SK-N-MC (cell line): ENCODE results near the gene KANSL1.
A peak's percentile ranks its signal among the peaks of the same experiment; 100 is the strongest.
"Not testable (repeated sequence)": the region's sequence is repeated elsewhere in the genome, so short reads cannot be mapped to it uniquely, and the experiment has no call there.

Experiments
- DNase-seq: peaks from one replicate; pipeline ENCODE4 v3.0.0-alpha.2; 2011; ENCODE audit warnings: low read depth, low spot score
- H3K27ac ChIP-seq: fragments of 200-600 bp; sonication (generic); 2 replicates; pipeline ENCODE4 v1.5.1; 2016; ENCODE audit warnings: mixed run types
- H3K36me3 ChIP-seq: fragments of 200-600 bp; sonication (generic); 2 replicates; pipeline ENCODE4 v1.6.1; 2017; ENCODE audit warnings: antibody characterized with exemption, low read length, mixed read lengths; ENCODE audit not compliant: insufficient read depth
- H3K4me3 ChIP-seq: fragments of 200-600 bp; sonication (generic); 2 replicates; pipeline ENCODE4 v1.5.1; 2016
- H3K9ac ChIP-seq: fragments of 200-600 bp; sonication (generic); 2 replicates; pipeline ENCODE4 v1.8.0; 2017; ENCODE audit warnings: mixed run types, mixed read lengths; ENCODE audit not compliant: insufficient read length
- H3K9me3 ChIP-seq: fragments of 200-600 bp; sonication (generic); 2 replicates; pipeline ENCODE4 v1.6.1; 2017; ENCODE audit warnings: low read depth, mild to moderate bottlenecking, antibody characterized with exemption, low read length, moderate library complexity, mixed read lengths
- EZH2 ChIP-seq: fragments of 200-600 bp; sonication (generic); IDR thresholded peaks from one replicate; pipeline ENCODE4 v1.6.1; 2017; ENCODE audit warnings: antibody characterized with exemption
- FOXP2 ChIP-seq: optimal IDR thresholded peaks from 2 replicates; pipeline ENCODE3; 2011; ENCODE audit warnings: mild to moderate bottlenecking, moderate library complexity; ENCODE audit not compliant: insufficient read depth; ENCODE audit errors: extremely low read length, control extremely low read depth
- POLR2AphosphoS5 ChIP-seq: IDR thresholded peaks from 2 replicates; pipeline ENCODE4 v1.6.1; 2012; ENCODE audit warnings: mild to moderate bottlenecking, low read depth, low read length, borderline replicate concordance

KANSL1 gene

GRCh38 chr17:46109603-46110189 is 83.5 kb downstream of the KANSL1 start:
- H3K36me3 ChIP-seq, result no peaks in the 10 kb centered on the region
- no peak for DNase-seq
- no peak overlapping the region for H3K4me3 ChIP-seq
- no peak overlapping the region for H3K27ac ChIP-seq
- TF ChIP-seq EZH2, result no peak
- TF ChIP-seq POLR2AphosphoS5, result no peak
- TF ChIP-seq FOXP2, result no peak
- no peak overlapping the region for H3K9ac ChIP-seq
- H3K9me3 ChIP-seq, result no peaks in the 10 kb centered on the region

- Histone ChIP-seq H3K9ac (no peak overlapping the region), H3K4me3 (no peak overlapping the region), H3K27ac (0 out of 2 replicates have a peak overlapping the region, but pooled peaks have one; percentile 9)
These were observed 84.6 kb downstream of the KANSL1 start for GRCh38 chr17:46108550-46109110.

GRCh38 chr17:46108120-46108519 is 85.1 kb downstream of the KANSL1 start:
- DNase-seq, result no peak
- H3K9me3 ChIP-seq, result no peaks in the 10 kb centered on the region
- TF ChIP-seq EZH2, result no peak
- TF ChIP-seq POLR2AphosphoS5, result no peak
- no peak for TF ChIP-seq FOXP2
- H3K4me3 ChIP-seq, result no peak overlapping the region
- no peak overlapping the region for H3K9ac ChIP-seq
- H3K27ac ChIP-seq, result no peak overlapping the region
- H3K36me3 ChIP-seq, result no peaks in the 10 kb centered on the region

More at GRCh38 chr17:46108550-46109110, 84.6 kb downstream of the KANSL1 start:
- TF ChIP-seq POLR2AphosphoS5, result no peak
- no peak for TF ChIP-seq EZH2
- TF ChIP-seq FOXP2, result no peak
- Histone ChIP-seq H3K36me3 (no peaks in the 10 kb centered on the region), H3K9me3 (no peaks in the 10 kb centered on the region)
- no peak for DNase-seq

GRCh38 chr17:46106966-46107644 is 86.1 kb downstream of the KANSL1 start:
- Histone ChIP-seq H3K9me3 (no peaks in the 10 kb centered on the region), H3K27ac (no peak overlapping the region), H3K4me3 (no peak overlapping the region), H3K36me3 (no peaks in the 10 kb centered on the region), H3K9ac (no peak overlapping the region)
- no peak for TF ChIP-seq EZH2
- TF ChIP-seq FOXP2, result no peak
- no peak for TF ChIP-seq POLR2AphosphoS5
- no peak for DNase-seq

- H3K4me3 ChIP-seq, H3K9me3 ChIP-seq, DNase-seq, H3K36me3 ChIP-seq, H3K9ac ChIP-seq: not testable (repeated sequence)
- H3K27ac ChIP-seq, result 0 out of 2 replicates have a peak overlapping the region, but pooled peaks have one; percentile 34
These were observed 90.4 kb downstream of the KANSL1 start for GRCh38 chr17:46102806-46103205.

DNA sequence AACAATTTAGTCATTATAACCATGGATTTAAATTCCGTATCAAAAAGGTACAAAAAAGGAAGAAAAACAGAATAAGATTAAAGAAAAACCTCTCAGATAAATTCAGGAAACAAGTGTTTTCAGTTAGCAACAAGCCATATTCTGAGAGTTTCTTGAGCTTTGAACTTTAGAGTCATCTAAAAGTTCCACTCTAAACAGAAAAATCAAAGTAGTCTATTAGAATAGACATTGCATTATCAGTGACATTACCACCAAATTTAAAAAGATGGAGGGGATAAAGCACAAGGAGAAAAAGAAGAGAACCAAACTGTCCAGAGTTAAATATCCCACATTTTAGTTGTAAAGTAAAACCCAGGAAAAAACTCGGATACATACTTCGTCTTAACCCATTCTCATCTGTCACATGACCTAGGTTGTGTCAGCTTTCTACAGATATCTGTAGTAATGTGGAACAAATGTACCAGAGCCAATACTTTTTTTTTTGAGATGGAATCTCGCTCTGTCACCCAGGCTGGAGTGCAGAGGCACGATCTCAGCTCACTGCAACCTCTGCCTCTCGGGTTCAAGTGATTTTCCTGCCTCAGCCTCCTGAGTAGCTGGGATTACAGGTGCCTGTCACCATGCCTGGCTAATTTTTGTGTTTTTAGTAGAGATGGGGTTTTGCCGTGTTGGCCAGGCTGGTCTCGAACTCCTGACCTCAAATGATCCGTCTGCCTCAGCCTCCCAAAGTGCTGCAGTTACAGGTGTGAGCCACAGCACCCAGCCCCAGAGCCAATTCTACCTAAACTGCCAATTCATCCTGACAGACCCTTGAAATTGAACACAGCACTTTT is 91.2 kb downstream of the KANSL1 start:
- not testable (repeated sequence) for H3K4me3 ChIP-seq, H3K9me3 ChIP-seq, H3K9ac ChIP-seq, H3K36me3 ChIP-seq, DNase-seq
- peak overlapping the region; percentile 79 for H3K27ac ChIP-seq

DNA sequence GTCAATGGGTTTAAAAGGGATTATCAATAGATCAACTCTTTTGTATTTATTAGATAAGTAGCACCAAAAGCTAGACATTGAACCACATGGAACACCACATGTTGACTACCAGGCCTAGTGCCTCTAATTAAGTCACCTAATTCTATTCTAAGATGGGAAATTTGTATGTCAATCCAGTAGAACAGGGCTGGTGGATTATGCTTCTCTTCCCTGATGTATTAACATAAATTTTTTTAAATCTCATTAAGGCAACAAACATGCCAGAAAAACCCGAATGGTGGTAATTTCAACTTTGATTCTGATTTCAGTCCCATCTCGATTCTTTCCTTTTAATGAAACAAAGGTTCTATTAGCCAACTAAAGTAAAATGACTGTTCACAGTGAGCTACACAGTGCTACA is 92.6 kb downstream of the KANSL1 start:
- Histone ChIP-seq H3K9me3 (no peaks in the 10 kb centered on the region), H3K27ac (peak overlapping the region; percentile 79), H3K9ac (peak overlapping the region; percentile 30), H3K4me3 (no peak overlapping the region), H3K36me3 (no peaks in the 10 kb centered on the region; the same call in 1 of the 2 replicates)
- DNase-seq, result no peak
- TF ChIP-seq FOXP2 (no peak), POLR2AphosphoS5 (no peak), EZH2 (no peak)

DNA sequence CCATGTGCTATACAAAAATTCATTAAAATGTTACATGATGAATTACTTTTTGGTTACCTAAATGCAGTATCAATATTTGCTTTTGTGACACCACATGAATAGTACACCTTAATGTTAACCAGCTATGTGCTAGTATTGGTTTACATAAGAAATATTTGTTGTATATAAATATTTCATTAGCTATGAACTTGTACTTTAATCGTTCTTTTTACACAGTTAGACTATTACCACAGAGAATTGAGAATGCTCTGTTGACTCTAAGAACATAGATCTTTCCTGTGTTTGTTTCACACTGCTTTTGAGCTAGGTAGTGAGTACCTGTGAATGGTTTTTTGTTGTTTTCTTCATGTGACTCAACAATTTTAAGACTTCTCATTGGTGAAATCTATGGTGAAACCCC is 93.4 kb downstream of the KANSL1 start:
- H3K9ac ChIP-seq, result no peak overlapping the region
- H3K4me3 ChIP-seq, result no peak overlapping the region
- no peak for DNase-seq
- peaks cover 2% of the 10 kb centered on the region; the same call in 1 of the 2 replicates for H3K36me3 ChIP-seq
- no peaks in the 10 kb centered on the region for H3K9me3 ChIP-seq
- TF ChIP-seq POLR2AphosphoS5, result no peak
- H3K27ac ChIP-seq, result no peak overlapping the region
